ENCODE measurements around the gene KRTAP5-3.

KRTAP5-3 gene

GRCh38 chr11:1640076-1640946 lies 32.0 kb upstream of the KRTAP5-3 start:
- H3K27me3 ChIP-seq (replicated peaks; ENCODE audit: control insufficient read depth, insufficient read depth, low read length): peaks cover 65% of the 10 kb centered on the region

GRCh38 chr11:1639666-1640065 lies 31.4 kb upstream of the KRTAP5-3 start:
- Histone ChIP-seq H3K4me1 (ENCODE audit: control insufficient read depth, insufficient read depth, low read length) (no peaks in the 10 kb centered on the region), H3K4me3 (ENCODE audit: low read length) (no peak overlapping the region), H3K9ac (ENCODE audit: low read length) (no peak overlapping the region), H3K9me3 (ENCODE audit: control insufficient read depth, low read length) (no peaks in the 10 kb centered on the region), H3K27me3 (replicated peaks; ENCODE audit: control insufficient read depth, insufficient read depth, low read length) (peaks cover 63% of the 10 kb centered on the region), H3K36me3 (ENCODE audit: control insufficient read depth, insufficient read depth, low read length, severe bottlenecking) (no peaks in the 10 kb centered on the region)
- no peak for DNase-seq (ENCODE audit: low read depth)

More at GRCh38 chr11:1640076-1640946, 32.0 kb upstream of the KRTAP5-3 start:
- DNase-seq (ENCODE audit: low read depth): peak; percentile 59
- Histone ChIP-seq H3K9ac (ENCODE audit: low read length) (no peak overlapping the region), H3K9me3 (ENCODE audit: control insufficient read depth, low read length) (no peaks in the 10 kb centered on the region), H3K4me1 (ENCODE audit: control insufficient read depth, insufficient read depth, low read length) (no peaks in the 10 kb centered on the region), H3K4me3 (ENCODE audit: low read length) (no peak overlapping the region), H3K36me3 (ENCODE audit: control insufficient read depth, insufficient read depth, low read length, severe bottlenecking) (no peaks in the 10 kb centered on the region)

GRCh38 chr11:1639102-1639620 lies 30.9 kb upstream of the KRTAP5-3 start:
- Histone ChIP-seq H3K27me3 (replicated peaks; ENCODE audit: control insufficient read depth, insufficient read depth, low read length) (peaks cover 63% of the 10 kb centered on the region), H3K9ac (ENCODE audit: low read length) (no peak overlapping the region), H3K9me3 (ENCODE audit: control insufficient read depth, low read length) (no peaks in the 10 kb centered on the region), H3K4me3 (ENCODE audit: low read length) (no peak overlapping the region), H3K4me1 (ENCODE audit: control insufficient read depth, insufficient read depth, low read length) (no peaks in the 10 kb centered on the region), H3K36me3 (ENCODE audit: control insufficient read depth, insufficient read depth, low read length, severe bottlenecking) (no peaks in the 10 kb centered on the region)
- no peak for DNase-seq (ENCODE audit: low read depth)

- Histone ChIP-seq H3K9ac (ENCODE audit: low read length) (no peak overlapping the region), H3K27me3 (replicated peaks; ENCODE audit: control insufficient read depth, insufficient read depth, low read length) (peaks cover 63% of the 10 kb centered on the region)
Measured at GRCh38 chr11:1638344-1638743, 30.1 kb upstream of the KRTAP5-3 start.

GRCh38 chr11:1637628-1638027 lies 29.4 kb upstream of the KRTAP5-3 start:
- Histone ChIP-seq H3K9me3 (ENCODE audit: control insufficient read depth, low read length) (no peaks in the 10 kb centered on the region), H3K9ac (ENCODE audit: low read length) (no peak overlapping the region), H3K36me3 (ENCODE audit: control insufficient read depth, insufficient read depth, low read length, severe bottlenecking) (no peaks in the 10 kb centered on the region), H3K27me3 (replicated peaks; ENCODE audit: control insufficient read depth, insufficient read depth, low read length) (peaks cover 63% of the 10 kb centered on the region), H3K4me1 (ENCODE audit: control insufficient read depth, insufficient read depth, low read length) (no peaks in the 10 kb centered on the region), H3K4me3 (ENCODE audit: low read length) (no peak overlapping the region)
- no peak for DNase-seq (ENCODE audit: low read depth)

More at GRCh38 chr11:1638344-1638743, 30.1 kb upstream of the KRTAP5-3 start:
- Histone ChIP-seq H3K4me3 (ENCODE audit: low read length) (no peak overlapping the region), H3K36me3 (ENCODE audit: control insufficient read depth, insufficient read depth, low read length, severe bottlenecking) (no peaks in the 10 kb centered on the region), H3K4me1 (ENCODE audit: control insufficient read depth, insufficient read depth, low read length) (no peaks in the 10 kb centered on the region), H3K9me3 (ENCODE audit: control insufficient read depth, low read length) (no peaks in the 10 kb centered on the region)
- no peak for DNase-seq (ENCODE audit: low read depth)

GRCh38 chr11:1636291-1636950 lies 28.2 kb upstream of the KRTAP5-3 start:
- peaks cover 71% of the 10 kb centered on the region for H3K27me3 ChIP-seq (replicated peaks; ENCODE audit: control insufficient read depth, insufficient read depth, low read length)
- no peaks in the 10 kb centered on the region for H3K36me3 ChIP-seq (ENCODE audit: control insufficient read depth, insufficient read depth, low read length, severe bottlenecking)

GRCh38 chr11:1633864-1634263 lies 25.6 kb upstream of the KRTAP5-3 start:
- no peaks in the 10 kb centered on the region for H3K9me3 ChIP-seq (ENCODE audit: control insufficient read depth, low read length)
- no peaks in the 10 kb centered on the region for H3K4me1 ChIP-seq (ENCODE audit: control insufficient read depth, insufficient read depth, low read length)
- peaks cover 68% of the 10 kb centered on the region for H3K27me3 ChIP-seq (replicated peaks; ENCODE audit: control insufficient read depth, insufficient read depth, low read length)
- H3K4me3 ChIP-seq (ENCODE audit: low read length): no peak overlapping the region
- no peak overlapping the region for H3K9ac ChIP-seq (ENCODE audit: low read length)
- no peak for DNase-seq (ENCODE audit: low read depth)
- H3K36me3 ChIP-seq (ENCODE audit: control insufficient read depth, insufficient read depth, low read length, severe bottlenecking): no peaks in the 10 kb centered on the region

More at GRCh38 chr11:1636291-1636950, 28.2 kb upstream of the KRTAP5-3 start:
- Histone ChIP-seq H3K4me3 (ENCODE audit: low read length) (no peak overlapping the region), H3K9ac (ENCODE audit: low read length) (no peak overlapping the region), H3K9me3 (ENCODE audit: control insufficient read depth, low read length) (no peaks in the 10 kb centered on the region), H3K4me1 (ENCODE audit: control insufficient read depth, insufficient read depth, low read length) (no peaks in the 10 kb centered on the region)
- DNase-seq (ENCODE audit: low read depth): no peak

GRCh38 chr11:1632053-1632714 lies 23.9 kb upstream of the KRTAP5-3 start:
- no peak overlapping the region for H3K4me3 ChIP-seq (ENCODE audit: low read length)
- H3K9me3 ChIP-seq (ENCODE audit: control insufficient read depth, low read length): no peaks in the 10 kb centered on the region
- DNase-seq (ENCODE audit: low read depth): no peak
- no peak overlapping the region for H3K9ac ChIP-seq (ENCODE audit: low read length)
- H3K36me3 ChIP-seq (ENCODE audit: control insufficient read depth, insufficient read depth, low read length, severe bottlenecking): no peaks in the 10 kb centered on the region
- H3K4me1 ChIP-seq (ENCODE audit: control insufficient read depth, insufficient read depth, low read length): no peaks in the 10 kb centered on the region
- H3K27me3 ChIP-seq (replicated peaks; ENCODE audit: control insufficient read depth, insufficient read depth, low read length): peaks cover 70% of the 10 kb centered on the region

- DNase-seq (ENCODE audit: low read depth): no peak
- Histone ChIP-seq H3K4me3 (ENCODE audit: low read length) (no peak overlapping the region), H3K27me3 (replicated peaks; ENCODE audit: control insufficient read depth, insufficient read depth, low read length) (peaks cover 66% of the 10 kb centered on the region), H3K4me1 (ENCODE audit: control insufficient read depth, insufficient read depth, low read length) (no peaks in the 10 kb centered on the region), H3K9me3 (ENCODE audit: control insufficient read depth, low read length) (no peaks in the 10 kb centered on the region), H3K36me3 (ENCODE audit: control insufficient read depth, insufficient read depth, low read length, severe bottlenecking) (no peaks in the 10 kb centered on the region), H3K9ac (ENCODE audit: low read length) (no peak overlapping the region)
Measured at GRCh38 chr11:1631066-1631568, 22.9 kb upstream of the KRTAP5-3 start.

GRCh38 chr11:1630271-1630670 lies 22.0 kb upstream of the KRTAP5-3 start:
- Histone ChIP-seq H3K4me1 (ENCODE audit: control insufficient read depth, insufficient read depth, low read length) (no peaks in the 10 kb centered on the region), H3K9ac (ENCODE audit: low read length) (no peak overlapping the region), H3K4me3 (ENCODE audit: low read length) (no peak overlapping the region), H3K9me3 (ENCODE audit: control insufficient read depth, low read length) (no peaks in the 10 kb centered on the region), H3K36me3 (ENCODE audit: control insufficient read depth, insufficient read depth, low read length, severe bottlenecking) (no peaks in the 10 kb centered on the region), H3K27me3 (replicated peaks; ENCODE audit: control insufficient read depth, insufficient read depth, low read length) (peaks cover 63% of the 10 kb centered on the region)
- DNase-seq (ENCODE audit: low read depth): no peak
